NCI-H128 (cell line): Measurements from ENCODE around the gene ABCA12.

Experiments used
- DNase-seq: peaks from one replicate; lab custom pipeline; 2025; ENCODE audit not compliant: unreplicated experiment; lab: John Stamatoyannopoulos, UW

Gene ABCA12

DNA sequence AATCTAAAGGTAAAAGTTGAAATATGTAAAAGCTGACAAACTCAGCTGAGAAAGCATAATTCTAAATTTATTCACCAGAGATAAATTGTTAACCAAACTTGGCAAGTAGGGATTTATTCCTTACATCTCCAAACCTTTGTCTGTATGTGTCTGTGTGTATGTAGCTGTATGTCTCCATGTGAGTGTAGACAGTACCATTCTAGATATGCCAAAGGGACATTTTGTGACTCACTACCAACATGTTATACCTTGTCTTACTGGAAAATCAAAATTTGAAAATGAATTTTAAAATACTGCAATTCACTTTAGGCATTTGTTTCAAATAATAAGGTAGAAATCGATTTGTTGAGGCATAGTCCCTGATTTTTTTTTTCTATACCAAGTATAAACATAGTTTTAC is 102.1 kb downstream of the ABCA12 start:
- DNase-seq, result no peak

DNA sequence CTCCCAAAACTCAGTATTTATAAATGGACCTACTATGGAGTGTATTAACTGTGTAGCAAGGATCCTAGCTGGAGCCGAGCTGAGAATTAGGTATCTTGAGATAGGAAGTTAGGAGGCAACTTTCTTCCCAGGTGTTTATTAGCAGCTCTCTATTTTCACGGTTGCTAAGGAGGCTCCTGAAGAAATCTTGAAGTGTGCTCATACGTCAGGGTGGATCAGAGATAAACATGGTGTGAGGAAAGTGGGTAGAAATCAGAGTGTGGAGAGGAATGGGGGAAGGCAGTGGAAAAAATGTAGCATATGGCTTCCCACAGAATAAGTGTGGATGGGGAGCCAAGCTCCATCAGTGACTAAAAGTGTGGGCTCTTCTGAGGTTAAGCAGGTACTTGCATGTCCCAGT is 104.3 kb downstream of the ABCA12 start:
- DNase-seq, result no peak

DNA sequence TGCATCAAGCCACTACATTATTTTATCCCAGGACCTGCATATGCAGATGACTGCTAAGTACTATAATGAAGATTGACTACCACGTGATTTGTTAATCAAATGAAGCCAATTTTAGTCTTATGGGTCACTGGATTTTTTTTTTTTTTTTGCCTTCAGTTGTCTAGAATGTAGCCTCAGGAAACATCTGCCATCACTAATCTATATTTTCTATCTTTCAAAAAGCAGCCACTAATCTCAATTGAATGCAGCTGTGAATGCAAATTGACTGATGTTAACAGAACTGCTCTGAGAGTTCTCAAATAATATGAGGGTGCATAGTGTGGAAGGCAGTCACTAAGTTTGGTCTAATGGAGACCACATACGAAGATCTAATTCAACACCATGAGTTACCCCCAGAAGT is 106.3 kb downstream of the ABCA12 start:
- DNase-seq, result no peak

DNA sequence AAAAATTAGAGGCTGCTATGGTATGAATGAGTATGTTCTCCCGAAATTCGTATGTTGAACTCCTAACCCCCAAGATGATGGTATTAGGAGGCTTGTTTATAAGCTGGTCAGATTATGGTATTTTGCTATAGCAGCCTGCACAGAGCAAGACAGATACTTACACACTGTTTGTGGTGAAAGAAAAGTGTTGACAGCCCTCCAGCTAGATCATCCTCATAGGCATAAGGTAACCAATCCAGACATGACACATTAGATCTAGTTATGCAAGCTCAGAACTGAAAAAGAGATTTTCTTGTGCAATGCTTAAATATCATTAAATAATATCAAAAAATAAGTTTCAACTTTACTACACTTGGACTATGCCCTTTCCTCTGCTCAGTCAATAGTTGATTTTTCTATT is 107.1 kb downstream of the ABCA12 start:
- DNase-seq, result no peak

DNA sequence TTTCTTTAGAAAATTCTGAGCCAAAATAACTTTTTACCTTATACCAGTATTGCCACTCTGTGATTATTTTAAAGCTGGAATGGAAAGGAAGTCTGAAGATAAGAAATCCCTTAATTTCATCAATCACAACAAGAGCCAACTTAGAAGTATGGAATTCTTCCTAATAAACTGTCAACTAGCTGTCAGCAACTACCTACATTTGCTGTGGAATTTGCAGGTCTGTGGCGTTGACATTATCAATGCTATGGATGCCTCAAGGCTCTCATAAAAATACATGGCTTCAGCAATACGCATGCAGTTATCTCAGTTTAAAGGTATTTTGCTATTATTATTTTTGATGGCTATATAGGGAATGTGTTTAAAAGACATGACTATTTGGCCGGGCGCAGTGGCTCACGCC is 108.5 kb downstream of the ABCA12 start:
- DNase-seq, result no peak

DNA sequence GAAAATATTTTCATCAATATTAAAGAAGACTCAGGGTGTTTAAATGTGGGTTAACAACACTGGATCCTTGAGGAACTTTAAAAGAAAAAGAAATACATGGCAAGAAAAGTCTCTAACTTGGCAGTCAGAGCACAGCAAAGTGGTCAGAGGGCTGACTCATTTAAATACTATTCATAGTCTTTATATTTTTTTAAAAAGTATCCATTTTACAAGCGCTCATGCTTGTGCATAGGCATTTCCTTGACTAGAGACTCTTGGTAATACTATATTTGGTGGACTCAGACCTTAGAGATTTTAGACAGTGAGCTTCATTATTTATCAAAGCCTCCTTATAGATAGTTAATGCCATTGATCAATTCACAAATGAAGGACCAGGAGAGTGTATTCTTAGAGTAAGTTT is 110.2 kb downstream of the ABCA12 start:
- no peak for DNase-seq

DNA sequence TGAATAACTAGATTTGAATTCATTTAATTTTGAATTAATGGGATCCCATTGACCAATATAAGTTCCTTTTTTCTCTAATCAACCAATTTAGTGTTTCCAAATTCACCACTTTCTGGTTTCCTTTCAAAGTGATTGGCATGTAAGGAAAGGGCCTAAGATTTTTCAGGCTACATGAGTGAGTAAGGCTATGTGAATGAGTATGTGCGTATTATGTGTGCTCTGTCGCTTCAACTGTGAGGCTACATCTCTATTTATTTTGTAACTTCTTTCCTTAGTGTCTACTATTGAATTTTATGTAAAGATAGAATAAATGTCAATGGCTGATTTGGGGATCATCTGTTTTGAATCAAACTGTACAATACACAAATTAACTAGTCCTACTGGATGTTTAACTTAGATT is 110.6 kb downstream of the ABCA12 start:
- no peak for DNase-seq

DNA sequence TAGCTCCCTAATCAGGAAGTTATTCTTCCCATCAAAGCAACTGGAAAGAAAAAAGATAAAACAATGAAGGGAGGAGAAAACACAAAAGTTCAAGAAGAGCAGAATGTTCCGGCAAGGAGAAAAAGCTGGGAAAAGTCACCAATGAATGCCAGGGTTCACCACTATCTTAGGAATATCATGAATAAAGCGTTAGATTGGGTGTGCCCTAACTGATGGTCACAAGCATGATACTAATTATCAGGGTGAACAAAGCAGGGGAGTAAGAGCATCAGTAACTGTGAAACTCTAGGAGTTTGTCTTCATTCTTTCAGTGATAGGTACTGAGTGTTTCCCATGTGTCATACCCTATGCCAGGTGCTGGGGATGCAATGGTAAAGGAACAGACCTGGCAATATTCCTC is 115.5 kb downstream of the ABCA12 start:
- DNase-seq, result no peak

DNA sequence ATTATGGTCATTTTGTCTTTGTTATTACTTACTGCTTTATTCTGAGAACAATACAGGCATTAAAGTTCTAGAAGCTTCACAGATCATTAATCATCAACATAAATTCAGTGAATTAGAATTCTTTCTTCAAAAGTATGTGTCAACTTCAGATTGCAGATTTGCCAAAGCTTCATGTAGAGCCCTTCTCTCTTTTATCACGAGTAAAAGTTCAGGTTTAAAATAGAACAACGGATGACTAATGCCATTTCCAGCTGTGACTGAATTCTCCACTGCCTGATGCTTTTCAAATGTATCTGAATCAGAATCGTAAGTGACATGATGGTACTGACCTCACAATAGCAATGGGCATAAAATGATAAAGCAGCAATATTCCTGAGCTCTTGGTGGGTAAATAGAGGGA is 116.0 kb downstream of the ABCA12 start:
- DNase-seq, result no peak

DNA sequence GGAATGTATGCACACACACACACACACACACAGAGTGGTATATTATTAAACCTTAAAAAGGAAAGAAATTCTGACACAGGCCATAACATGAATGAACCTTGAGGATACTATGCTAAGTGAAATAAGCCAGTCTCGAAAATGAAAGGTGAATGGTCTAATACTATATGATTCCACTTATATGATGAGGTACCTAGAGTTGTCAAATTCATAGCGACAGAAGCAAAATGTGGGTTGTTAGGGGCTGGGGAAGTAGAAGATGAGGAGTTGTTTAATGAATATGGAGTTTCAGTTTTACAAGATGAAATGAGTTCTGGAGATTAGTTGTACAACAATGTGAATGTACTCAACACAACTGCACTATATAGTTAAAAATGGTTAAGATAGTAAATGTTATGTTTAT is 118.1 kb downstream of the ABCA12 start:
- no peak for DNase-seq

DNA sequence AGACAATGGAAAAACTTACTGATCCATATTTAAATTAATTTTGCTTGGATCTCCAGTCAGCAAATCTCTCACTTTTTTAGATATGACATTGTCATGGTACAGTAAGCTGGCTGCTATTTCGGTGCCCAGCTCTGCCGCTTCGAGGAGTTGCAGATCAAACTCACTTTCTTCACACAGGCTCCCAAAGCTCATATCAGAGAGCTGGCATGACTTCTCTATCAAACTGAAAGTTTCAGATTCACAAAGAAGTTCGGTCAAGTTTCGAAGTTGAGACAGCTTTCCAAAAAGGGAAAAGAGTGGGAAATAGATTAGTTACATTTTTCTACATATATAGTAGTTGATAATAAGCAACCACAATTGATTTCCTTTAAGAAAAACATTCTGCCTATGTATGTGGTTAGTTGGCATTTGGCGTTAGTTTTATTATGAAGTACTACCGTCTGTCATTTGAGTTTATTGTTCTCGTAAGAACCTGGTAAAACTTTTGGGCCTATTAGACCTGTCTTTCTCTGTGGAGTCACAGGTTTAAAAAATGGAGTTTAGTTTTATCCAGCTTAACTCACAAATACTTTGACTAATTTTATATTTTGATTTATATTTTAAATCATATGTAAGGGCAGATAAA is 118.8 kb downstream of the ABCA12 start:
- DNase-seq, result no peak

DNA sequence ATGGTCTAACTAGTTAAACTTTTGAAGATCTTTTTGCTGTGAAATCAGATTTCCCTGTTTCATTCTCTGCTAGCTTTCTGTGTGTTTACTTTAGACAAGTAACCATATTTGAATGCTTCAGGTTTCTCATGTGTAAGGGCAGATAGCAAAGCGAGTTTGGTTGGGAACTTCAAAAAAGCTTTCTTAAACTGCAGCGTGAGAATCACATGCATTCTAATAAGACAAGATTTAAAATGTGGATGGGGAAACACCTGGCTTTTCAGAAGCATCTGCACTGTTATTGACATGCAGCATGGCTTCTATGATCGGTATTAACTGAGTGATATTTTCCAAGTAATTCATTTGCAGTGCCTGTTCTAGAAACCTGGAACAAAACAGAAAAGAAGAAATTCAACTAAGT is 119.3 kb downstream of the ABCA12 start:
- DNase-seq, result no peak

DNA sequence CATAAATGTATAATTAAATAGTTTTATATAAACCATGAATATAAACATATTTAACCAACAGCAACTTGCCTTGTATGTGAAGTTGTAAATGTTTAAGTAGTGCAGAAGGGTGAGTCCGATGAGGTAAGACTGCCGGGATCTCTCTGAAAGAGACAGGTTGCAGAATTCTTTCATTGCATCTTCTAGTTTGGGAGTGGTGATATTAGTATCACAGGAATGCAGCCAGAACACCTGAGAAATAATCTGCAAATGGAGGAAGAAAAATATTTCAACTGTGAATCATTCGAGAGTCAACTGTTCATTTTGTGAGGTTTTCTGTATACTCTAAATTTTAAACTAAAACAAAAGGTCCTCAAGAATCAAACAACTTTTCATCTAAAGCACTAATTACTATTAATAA is 123.0 kb downstream of the ABCA12 start:
- DNase-seq, result no peak

DNA sequence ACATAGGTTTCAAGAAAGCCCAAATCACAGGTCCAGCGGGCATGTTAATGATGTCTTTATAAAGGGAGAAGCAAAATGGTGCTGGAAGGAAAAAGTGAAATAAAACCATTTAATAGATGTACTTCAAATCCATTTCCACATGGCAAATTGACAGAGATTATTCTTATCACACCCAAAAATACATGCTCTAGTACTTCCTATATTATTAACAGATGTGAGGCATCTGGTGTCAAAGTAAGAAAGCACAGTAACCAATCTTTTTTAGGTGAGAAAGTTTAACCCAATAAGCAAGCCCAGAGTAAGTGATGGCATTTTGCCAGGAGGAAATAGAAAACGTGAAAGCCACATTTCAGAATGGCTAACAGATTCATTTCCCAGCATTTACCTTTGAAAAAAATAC is 128.0 kb downstream of the ABCA12 start:
- DNase-seq, result no peak

DNA sequence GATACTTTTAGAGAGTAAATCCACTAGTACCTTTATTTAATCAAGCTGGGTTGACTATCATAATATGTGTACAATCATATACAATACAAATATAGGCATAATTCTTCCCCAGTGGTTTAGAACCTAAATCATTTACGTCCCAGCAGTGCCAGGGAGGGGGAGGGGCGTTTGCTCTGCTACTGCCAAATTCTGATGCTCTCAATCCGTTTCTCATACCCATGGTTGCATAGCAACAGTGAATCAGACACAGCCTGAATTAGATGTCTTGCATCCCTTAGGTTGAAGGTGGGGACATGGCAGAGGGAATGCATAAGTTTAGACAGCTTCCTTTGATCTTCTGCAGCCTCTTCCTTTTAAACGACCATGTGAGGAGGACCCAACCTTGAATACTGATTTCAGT is 135.4 kb downstream of the ABCA12 start:
- DNase-seq, result no peak

DNA sequence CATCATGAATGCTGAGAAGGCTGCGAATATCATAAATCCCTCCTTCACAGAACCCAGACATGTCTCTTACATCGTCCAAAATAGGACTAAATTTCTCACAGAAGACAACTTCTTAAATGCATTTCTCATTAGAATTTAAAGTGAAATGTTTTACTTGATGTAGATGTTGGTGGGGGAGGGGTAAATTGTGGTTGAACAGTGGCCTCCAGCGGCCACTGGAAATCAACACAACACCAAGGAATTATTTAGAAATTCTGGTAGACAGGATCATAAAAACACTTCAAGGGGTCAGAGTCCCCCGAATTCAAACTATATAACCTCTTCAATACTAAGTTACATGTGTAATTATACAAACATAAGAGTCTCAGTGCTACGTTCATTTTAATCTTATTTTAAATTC is 135.9 kb downstream of the ABCA12 start:
- DNase-seq, result no peak

DNA sequence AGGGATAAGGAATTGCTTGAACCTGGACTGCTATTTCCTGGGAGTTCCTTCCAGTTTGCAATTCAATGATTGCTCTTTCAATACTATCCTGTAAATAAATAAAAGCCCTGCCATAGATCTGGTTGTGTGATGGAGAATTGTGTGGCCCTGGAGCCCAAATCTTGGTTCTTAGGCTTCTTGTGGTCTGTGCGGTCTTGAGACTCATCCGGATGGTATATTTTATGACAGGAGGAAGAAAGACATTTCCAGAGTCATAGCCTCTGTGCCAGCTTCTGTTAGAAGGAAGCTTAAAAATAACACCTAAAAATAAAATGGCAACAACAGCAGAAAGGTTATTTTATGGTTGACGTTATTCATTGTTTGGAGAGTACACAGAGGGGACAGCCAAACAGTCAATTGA is 137.7 kb downstream of the ABCA12 start:
- DNase-seq, result no peak

DNA sequence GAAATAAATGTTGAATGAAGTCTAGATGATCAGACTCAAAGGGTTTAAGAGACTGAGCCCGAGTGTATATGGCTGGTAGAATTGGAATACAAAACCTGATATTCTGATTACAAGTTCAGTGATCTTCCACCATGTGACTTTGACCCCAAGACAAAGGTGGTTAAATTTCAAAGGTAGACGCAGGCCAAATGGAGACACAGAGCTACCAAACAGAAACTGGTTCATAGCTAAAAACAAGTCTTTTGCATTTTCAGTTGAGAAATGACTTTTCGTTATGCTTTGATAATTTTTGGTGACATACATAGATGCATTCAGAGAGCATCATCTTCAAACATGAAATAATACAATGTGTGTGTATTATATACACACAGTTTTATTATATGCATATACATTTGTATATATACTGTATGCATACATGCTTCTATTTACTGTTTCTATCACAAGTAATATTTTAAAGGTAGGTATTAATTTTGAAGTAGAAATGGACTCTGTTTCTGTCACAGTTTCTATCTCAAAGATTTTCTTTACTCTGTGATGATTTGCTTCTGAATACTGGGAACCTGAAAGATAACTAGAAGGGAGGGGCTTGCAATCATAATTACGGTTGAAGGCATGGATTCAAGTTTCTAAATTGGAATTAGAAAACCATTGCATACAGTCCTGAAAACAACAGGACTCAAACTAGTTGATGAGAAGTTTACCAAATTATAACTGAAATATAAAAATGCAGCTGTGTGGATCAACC is 142.3 kb downstream of the ABCA12 start:
- no peak for DNase-seq

DNA sequence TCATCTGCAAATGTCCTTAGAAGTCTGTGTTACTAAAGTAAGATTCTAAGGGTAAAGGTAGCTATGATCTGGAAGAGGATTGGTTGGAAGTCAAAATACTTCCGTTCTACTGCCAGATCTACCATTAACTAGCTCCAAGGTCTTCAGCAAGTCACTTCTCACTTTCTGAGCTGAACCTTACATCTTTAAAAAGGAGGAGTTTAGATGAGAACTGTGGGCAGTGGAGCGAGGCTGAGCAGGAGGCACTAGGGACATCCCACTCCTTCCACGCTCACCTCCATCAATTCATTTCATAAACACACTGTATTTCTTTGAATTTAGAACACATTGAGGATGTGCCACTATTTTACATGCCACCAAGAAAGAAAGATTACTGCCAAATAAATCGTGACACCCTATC is 143.0 kb downstream of the ABCA12 start:
- no peak for DNase-seq

DNA sequence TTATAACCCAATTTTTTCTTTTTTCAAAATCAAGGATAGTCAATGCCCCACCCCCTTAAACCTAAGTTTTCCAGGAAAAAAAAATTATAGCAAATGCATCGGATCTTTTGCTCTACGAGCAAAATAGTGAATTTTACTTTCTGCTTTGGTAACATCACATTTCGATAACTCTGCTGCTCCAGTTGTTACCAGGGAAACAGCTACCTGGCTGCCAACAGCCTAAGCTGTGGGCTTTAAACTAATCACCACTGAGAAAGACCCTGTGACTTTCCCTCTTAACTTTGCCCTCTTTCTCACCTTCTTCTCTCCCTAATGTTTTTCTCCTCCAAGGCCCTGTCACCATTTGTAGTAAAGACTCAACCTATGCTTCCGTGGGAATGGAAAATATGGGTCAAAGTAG is 145.5 kb downstream of the ABCA12 start:
- DNase-seq, result no peak

DNA sequence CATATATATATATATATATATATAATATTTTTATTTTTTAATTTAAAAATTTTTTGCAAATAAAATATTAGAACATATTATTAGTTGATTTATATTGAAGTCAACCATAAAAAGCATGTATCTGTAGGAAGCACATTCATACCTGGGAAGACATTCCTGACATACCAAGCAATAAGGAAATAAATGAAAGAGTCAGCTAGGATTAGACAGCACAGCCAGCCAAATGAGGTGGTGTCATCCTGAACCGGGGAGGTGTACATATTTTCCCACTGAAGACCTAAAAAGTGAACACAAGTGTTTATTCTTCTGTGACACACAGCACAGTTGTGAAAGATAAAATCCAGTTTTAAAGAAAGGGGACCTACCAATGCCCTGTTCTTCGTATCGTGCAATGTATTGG is 149.2 kb downstream of the ABCA12 start:
- DNase-seq, result no peak

DNA sequence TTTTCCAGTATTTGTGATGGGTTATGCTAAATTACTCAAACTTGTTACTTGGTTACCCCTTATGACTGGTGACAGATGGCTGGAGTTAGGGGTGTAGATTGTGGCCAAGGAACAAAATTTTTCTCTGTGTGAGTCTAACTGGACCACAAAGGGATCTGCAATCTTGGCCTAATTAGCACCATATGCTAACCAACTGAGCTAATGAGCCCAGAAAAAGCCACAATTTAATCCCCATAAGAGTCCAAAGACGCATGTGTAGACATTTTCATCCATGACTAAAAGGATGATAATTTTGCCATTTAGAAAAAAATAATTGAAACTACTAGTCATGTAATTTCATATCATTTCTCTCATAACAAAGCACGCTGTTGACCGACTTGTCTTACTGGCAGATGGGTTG is 151.2 kb downstream of the ABCA12 start:
- DNase-seq, result no peak

DNA sequence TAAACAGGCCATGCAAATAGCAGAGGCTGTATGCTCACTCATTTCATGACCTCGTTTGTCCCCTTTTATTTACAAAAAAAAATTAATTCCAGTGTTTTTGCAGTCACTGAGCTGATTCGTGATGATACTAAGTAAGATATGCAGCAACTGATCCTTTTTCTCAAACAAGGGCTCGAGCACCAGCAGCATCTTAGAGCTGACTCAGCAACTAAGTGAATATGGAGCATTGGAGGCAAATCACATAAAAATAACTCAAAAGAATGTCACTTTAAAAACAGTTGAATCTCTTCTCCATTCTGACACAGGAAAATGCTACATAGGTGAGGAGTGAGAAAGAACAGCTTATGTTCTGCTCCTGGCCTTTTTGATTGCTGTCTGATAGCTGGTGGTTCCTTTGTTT is 152.8 kb downstream of the ABCA12 start:
- no peak for DNase-seq
